HG03066 (cell line): ENCODE data around the gene WWOX.

Experiments used
- ATAC-seq: cut with Tn5 transposase; IDR thresholded peaks from one replicate; pipeline ENCODE4 v1.9.1; 2021; ENCODE audit warnings: low read depth; ENCODE audit not compliant: unreplicated experiment

The WWOX gene

GRCh38 chr16:78446992-78447563, 347.6 kb downstream of the WWOX start:
- ATAC-seq: no peak

- ATAC-seq: no peak
Observed at GRCh38 chr16:78448658-78449271, 349.3 kb downstream of the WWOX start.

GRCh38 chr16:78450255-78450654, 350.8 kb downstream of the WWOX start:
- no peak for ATAC-seq

- no peak for ATAC-seq
Observed at GRCh38 chr16:78452025-78452555, 352.6 kb downstream of the WWOX start.

GRCh38 chr16:78455861-78456260, 356.4 kb downstream of the WWOX start:
- ATAC-seq: no peak

GRCh38 chr16:78458588-78458987, 359.1 kb downstream of the WWOX start:
- ATAC-seq: no peak

GRCh38 chr16:78460428-78460827, 361.0 kb downstream of the WWOX start:
- ATAC-seq: no peak

- ATAC-seq: no peak
Observed at GRCh38 chr16:78461087-78461486, 361.6 kb downstream of the WWOX start.

GRCh38 chr16:78461496-78462287, 362.2 kb downstream of the WWOX start:
- no peak for ATAC-seq

GRCh38 chr16:78462288-78463208, 363.1 kb downstream of the WWOX start:
- ATAC-seq: no peak

- no peak for ATAC-seq
Observed at GRCh38 chr16:78463591-78463990, 364.1 kb downstream of the WWOX start.

GRCh38 chr16:78464833-78465232, 365.4 kb downstream of the WWOX start:
- no peak for ATAC-seq

- ATAC-seq: no peak
Observed at GRCh38 chr16:78465730-78466129, 366.3 kb downstream of the WWOX start.

GRCh38 chr16:78469787-78470186, 370.3 kb downstream of the WWOX start:
- no peak for ATAC-seq

- no peak for ATAC-seq
Observed at GRCh38 chr16:78473031-78473699, 373.7 kb downstream of the WWOX start.

GRCh38 chr16:78474762-78475161, 375.3 kb downstream of the WWOX start:
- ATAC-seq: peak; percentile 76

- no peak for ATAC-seq
Observed at GRCh38 chr16:78476615-78477014, 377.2 kb downstream of the WWOX start.

GRCh38 chr16:78478267-78478861, 378.9 kb downstream of the WWOX start:
- ATAC-seq: no peak

GRCh38 chr16:78479723-78480122, 380.3 kb downstream of the WWOX start:
- ATAC-seq: no peak

GRCh38 chr16:78480588-78480987, 381.1 kb downstream of the WWOX start:
- ATAC-seq: no peak
